HCT116 (cell line): ENCODE measurements around the gene PTPN12. TPM values are rescaled to one million over a fixed set of nuclear protein-coding genes. Genes with fewer than 3 reads are reported as not detected.
"Not testable (repeated sequence)": the region's sequence is repeated elsewhere in the genome, so short reads cannot be mapped to it uniquely, and the experiment has no call there.

Experiments used
- ATAC-seq: fragments of 200-7000 bp; cut with Tn5 transposase; 2 replicates; pipeline ENCODE4 v1.9.1; 2020; ENCODE audit warnings: mild to moderate bottlenecking, moderate library complexity
- BruUV-seq: library from RNA; stranded (reverse); fragments of 400-500 nt; replicated peaks from 2 replicates; lab custom pipeline; 2021; lab: Mats Ljungman, UMichigan
- CTCF ChIA-PET: fragments of 300-600 bp; sonication (Branson Sonifier 250); formaldehyde crosslinking; loops from one replicate; lab custom pipeline; 2021; ENCODE audit warnings: antibody characterized with exemption; lab: Charles Lee
- POLR2A ChIA-PET: fragments of 300-600, 350-600 bp; sonication (Branson Sonifier 250); formaldehyde crosslinking; loops from one replicate; lab custom pipeline; 2021; ENCODE audit warnings: antibody characterized with exemption; lab: Charles Lee
- RAD21 ChIA-PET, 2 experiments: fragments of 300-600 bp; sonication (Branson Sonifier 250); formaldehyde crosslinking; loops; one replicate each; lab custom pipeline; 2023; ENCODE audit warnings: low total read pairs in 2 of 2; ENCODE audit not compliant: uncharacterized antibody in 2 of 2, unreplicated experiment in 2 of 2, low non-redundant PET in 1 of 2; lab: Charles Lee
- DNase-seq: peaks from one replicate; pipeline ENCODE4 v3.0.0-alpha.2; 2010; ENCODE audit warnings: low read depth, low spot score
- H2AFZ ChIP-seq: fragments of 200-600 bp; shearing (Covaris generic), sonication (generic); 2 replicates; pipeline ENCODE4 v1.6.1; 2017; ENCODE audit warnings: low read depth, mixed run types, mixed read lengths, antibody characterized with exemption, low read length; ENCODE audit not compliant: poor library complexity, severe bottlenecking
- H3K27ac ChIP-seq: 2 replicates; pipeline ENCODE4 v1.5.1; 2012; ENCODE audit warnings: low read depth, low read length
- H3K27me3 ChIP-seq: fragments of 200-600 bp; sonication (generic); 2 replicates; pipeline ENCODE4 v1.6.1; 2016; ENCODE audit warnings: mixed run types, low read length, mixed read lengths; ENCODE audit not compliant: insufficient read depth
- H3K36me3 ChIP-seq, 2 experiments: fragments of 200-500 bp in 1 of 2; fragments of 200-600 bp in 1 of 2; sonication (Bioruptor generic) in 1 of 2; sonication (generic) in 1 of 2; 2 replicates each; pipeline versions ENCODE4 v1.5.1 to v1.6.1; 2014 to 2016; ENCODE audit warnings: low read length in 2 of 2, inconsistent platforms in 1 of 2, mixed read lengths in 1 of 2, mixed run types in 1 of 2; ENCODE audit not compliant: insufficient read depth in 2 of 2, control insufficient read depth in 1 of 2
- H3K4me1 ChIP-seq, 2 experiments: fragments of 200-600 bp in 1 of 2; sonication (generic) in 1 of 2; 2 replicates each; pipeline versions ENCODE4 v1.5.1 to v1.6.1; 2012 to 2017; ENCODE audit warnings: low read length in 2 of 2, inconsistent platforms in 1 of 2, mild to moderate bottlenecking in 1 of 2, mixed read lengths in 1 of 2, mixed run types in 1 of 2, moderate library complexity in 1 of 2; ENCODE audit not compliant: insufficient read depth in 2 of 2, control insufficient read depth in 1 of 2
- H3K4me2 ChIP-seq: fragments of 200-600 bp; sonication (generic); 2 replicates; pipeline ENCODE4 v1.6.1; 2017; ENCODE audit warnings: mixed run types, low read length, mixed read lengths
- H3K4me3 ChIP-seq, 2 experiments: fragments of 200-600 bp in 1 of 2; sonication (generic) in 1 of 2; replicated peaks in 1 of 2; 2 replicates each; pipeline ENCODE4 v1.5.1; 2011 to 2016; ENCODE audit warnings: low read length in 2 of 2, control low read depth in 1 of 2, low read depth in 1 of 2, mild to moderate bottlenecking in 1 of 2, mixed read lengths in 1 of 2, mixed run types in 1 of 2
- H3K79me2 ChIP-seq: fragments of 200-600 bp; sonication (generic); 2 replicates; pipeline ENCODE4 v1.6.1; 2017; ENCODE audit warnings: mild to moderate bottlenecking, mixed run types, low read length, moderate library complexity, mixed read lengths; ENCODE audit not compliant: insufficient read depth
- H3K9ac ChIP-seq: fragments of 200-600 bp; sonication (generic); 2 replicates; pipeline ENCODE4 v1.6.1; 2016; ENCODE audit warnings: low read length, mixed read lengths
- H3K9me2 ChIP-seq: fragments of 200-600 bp; sonication (generic), shearing (Covaris generic); 2 replicates; pipeline ENCODE4 v1.6.1; 2017; ENCODE audit warnings: mixed run types, mild to moderate bottlenecking, moderate library complexity; ENCODE audit not compliant: insufficient read depth
- H3K9me3 ChIP-seq, 2 experiments: fragments of 200-500 bp in 1 of 2; fragments of 200-600 bp in 1 of 2; sonication (Bioruptor generic) in 1 of 2; sonication (generic) in 1 of 2; 2 replicates each; pipeline ENCODE4 v1.6.1; 2014 to 2017; ENCODE audit warnings: low read length in 2 of 2, mixed read lengths in 2 of 2, inconsistent platforms in 1 of 2, low read depth in 1 of 2, mild to moderate bottlenecking in 1 of 2, mixed run types in 1 of 2, moderate library complexity in 1 of 2; ENCODE audit not compliant: control insufficient read depth in 1 of 2, insufficient read depth in 1 of 2
- H4K20me1 ChIP-seq: fragments of 200-600 bp; sonication (generic), shearing (Covaris generic); 2 replicates; pipeline ENCODE4 v1.6.1; 2017; ENCODE audit warnings: mixed run types, mild to moderate bottlenecking, moderate library complexity; ENCODE audit not compliant: insufficient read depth
- ATF3 ChIP-seq: IDR thresholded peaks from 2 replicates; pipeline ENCODE4 v1.6.1; 2012
- CTCF ChIP-seq, 3 experiments: fragments of 200-600 bp in 1 of 3; sonication (generic) in 1 of 3; IDR thresholded peaks in 2 of 3; conservative IDR thresholded peaks in 1 of 3; 2 replicates each; pipeline ENCODE4 v1.5.1; 2012 to 2017; ENCODE audit warnings: low read depth in 2 of 3, low read length in 2 of 3, antibody characterized with exemption in 1 of 3, borderline replicate concordance in 1 of 3, control low read depth in 1 of 3, mild to moderate bottlenecking in 1 of 3, mixed read lengths in 1 of 3, mixed run types in 1 of 3, moderate library complexity in 1 of 3; ENCODE audit not compliant: insufficient read depth in 1 of 3
- ELF1 ChIP-seq: IDR thresholded peaks from 2 replicates; pipeline ENCODE4 v1.6.1; 2012; ENCODE audit warnings: low read depth, borderline replicate concordance
- POLR2AphosphoS5 ChIP-seq: IDR thresholded peaks from 2 replicates; pipeline ENCODE4 v1.6.1; 2011; ENCODE audit warnings: mild to moderate bottlenecking, low read depth, low read length, moderate library complexity
- REST ChIP-seq: IDR thresholded peaks from 2 replicates; pipeline ENCODE4 v1.6.1; 2012; ENCODE audit warnings: low read depth
- intact Hi-C: fragments of 100-400 bp; cut with micrococcal nuclease; formaldehyde crosslinking; loops from 2 replicates; pipeline ENCODE4 v1.10.0; 2022
- total RNA-seq: library from RNA; stranded (reverse); gene quantifications from one replicate; pipeline ENCODE4 v1.2.1, GENCODE V29; 2021; ENCODE audit not compliant: unreplicated experiment

Gene PTPN12
- total RNA-seq, 1 experiment from 2014 or later = 80.5 TPM

GRCh38 chr7:77651575-77652162, 114.6 kb downstream of the PTPN12 start (continued):
- TF ChIP-seq REST (no peak), POLR2AphosphoS5 (no peak), CTCF (IDR thresholded peaks at IDR 0.05 in 2 of 3, conservative IDR thresholded peaks at IDR 0.05 in 1 of 3; ENCODE audit: borderline replicate concordance in 1 of 3, insufficient read depth in 1 of 3, low read depth in 2 of 3, low read length in 2 of 3) (peak; percentile 54 to 80 (median 63)), ELF1 (no peak), ATF3 (no peak)

GRCh38 chr7:77652826-77653225, 115.7 kb downstream of the PTPN12 start:
- H2AFZ ChIP-seq, H3K9me2 ChIP-seq, BruUV-seq, H4K20me1 ChIP-seq, H3K36me3 ChIP-seq, H3K27ac ChIP-seq, ATAC-seq, POLR2A ChIA-PET, H3K27me3 ChIP-seq, H3K4me2 ChIP-seq, H3K9me3 ChIP-seq, H3K4me1 ChIP-seq, H3K9ac ChIP-seq, H3K4me3 ChIP-seq, DNase-seq, H3K79me2 ChIP-seq: not testable (repeated sequence)
- RAD21 ChIA-PET = interaction anchor here in 1 of 2 experiments (0.7 kb wide), 1 partner anchor 297 kb away, joined by 3 read pairs; no protein-coding TSS in a partner anchor
- intact Hi-C loops = loop anchor here (10.0 kb wide), 1 partner anchor 1272 kb away; no protein-coding TSS in a partner anchor
- CTCF ChIA-PET = interaction anchor here (1.3 to 1.5 kb wide), 3 partner anchors 22 to 107 kb away, joined by 3 to 5 read pairs (median 4); no protein-coding TSS in a partner anchor
